PC-9 (cell line): Measurements from ENCODE around the gene ZBTB34. TPM values are rescaled to one million over a fixed set of nuclear protein-coding genes. Genes with fewer than 3 reads are reported as not detected.

ENCODE experiments used
- BruUV-seq: library from RNA; stranded (reverse); fragments of 400-500 nt; replicated peaks from 2 replicates; lab custom pipeline; 2021; lab: Mats Ljungman, UMichigan
- CTCF ChIA-PET: fragments of 300-600 bp; sonication (Branson Sonifier 250); formaldehyde crosslinking; loops from one replicate; lab custom pipeline; 2022; ENCODE audit warnings: antibody characterized with exemption; lab: Charles Lee
- POLR2A ChIA-PET: fragments of 300-600 bp; sonication (Branson Sonifier 250); formaldehyde crosslinking; loops from one replicate; lab custom pipeline; 2022; ENCODE audit warnings: antibody characterized with exemption; ENCODE audit not compliant: unreplicated experiment; lab: Charles Lee
- DNase-seq, 2 experiments: peaks; one replicate each; pipeline versions ENCODE4 v3.0.0 to v3.0.0-alpha.2; 2015 to 2022; ENCODE audit warnings: mixed read lengths in 1 of 2
- H2AFZ ChIP-seq: fragments of 200-600 bp; sonication (generic); 2 replicates; pipeline ENCODE4 v1.8.1; 2017; ENCODE audit warnings: antibody characterized with exemption
- H3F3A ChIP-seq: fragments of 200-600 bp; sonication (generic); 2 replicates; pipeline ENCODE4 v1.8.1; 2017; ENCODE audit warnings: antibody characterized with exemption, mild to moderate bottlenecking, low read depth; ENCODE audit not compliant: insufficient read depth
- H3K27ac ChIP-seq: fragments of 200-600 bp; sonication (generic); 2 replicates; pipeline ENCODE4 v1.6.1; 2016; ENCODE audit warnings: mixed run types
- H3K27me3 ChIP-seq: fragments of 200-600 bp; sonication (generic); 2 replicates; pipeline ENCODE4 v1.6.1; 2016; ENCODE audit warnings: low read depth, mixed run types; ENCODE audit not compliant: insufficient read depth
- H3K36me3 ChIP-seq: fragments of 200-600 bp; sonication (generic); 2 replicates; pipeline ENCODE4 v1.6.1; 2016; ENCODE audit warnings: low read depth, mixed run types
- H3K4me1 ChIP-seq: fragments of 200-600 bp; sonication (generic); replicated peaks from 2 replicates; pipeline ENCODE4 v1.6.1; 2016; ENCODE audit warnings: mixed run types; ENCODE audit not compliant: insufficient read depth
- H3K4me2 ChIP-seq: fragments of 200-600 bp; sonication (generic); 2 replicates; pipeline ENCODE4 v1.6.1; 2017; ENCODE audit warnings: mixed run types
- H3K4me3 ChIP-seq: fragments of 200-600 bp; sonication (generic); 2 replicates; pipeline ENCODE4 v1.6.1; 2016; ENCODE audit warnings: mixed run types
- H3K79me2 ChIP-seq: fragments of 200-600 bp; sonication (generic); 2 replicates; pipeline ENCODE4 v1.6.1; 2017; ENCODE audit warnings: low read depth, mixed run types
- H3K9me2 ChIP-seq: fragments of 200-600 bp; sonication (generic); 2 replicates; pipeline ENCODE4 v1.8.1; 2017; ENCODE audit warnings: mild to moderate bottlenecking; ENCODE audit not compliant: insufficient read depth
- H3K9me3 ChIP-seq: fragments of 200-600 bp; sonication (generic); 2 replicates; pipeline ENCODE4 v1.8.1; 2016; ENCODE audit warnings: low read depth; ENCODE audit not compliant: insufficient read depth
- H4K20me1 ChIP-seq: fragments of 200-600 bp; sonication (generic); 2 replicates; pipeline ENCODE4 v1.8.1; 2017; ENCODE audit not compliant: insufficient read depth
- EZH2 ChIP-seq: fragments of 200-600 bp; sonication (generic); IDR thresholded peaks from 2 replicates; pipeline ENCODE4 v1.8.0; 2017; ENCODE audit warnings: antibody characterized with exemption, low read depth
- intact Hi-C: fragments of 100-400 bp; cut with micrococcal nuclease; formaldehyde crosslinking; loops from one replicate; pipeline ENCODE4 v1.10.0; 2022; ENCODE audit not compliant: unreplicated experiment
- total RNA-seq: library from RNA; stranded (reverse); gene quantifications from 2 replicates; pipeline ENCODE4 v1.2.3, GENCODE V29; 2021
- TF ChIP-seq, protein P1 (sequence below): fragments of 200-600 bp; sonication (generic); conservative IDR thresholded peaks from 2 replicates; pipeline ENCODE4 v1.6.1; 2017; ENCODE audit warnings: mixed run types, antibody characterized with exemption, mild to moderate bottlenecking, moderate library complexity

Gene ZBTB34
- total RNA-seq, 1 experiment from 2014 or later: 9.0 TPM

DNA sequence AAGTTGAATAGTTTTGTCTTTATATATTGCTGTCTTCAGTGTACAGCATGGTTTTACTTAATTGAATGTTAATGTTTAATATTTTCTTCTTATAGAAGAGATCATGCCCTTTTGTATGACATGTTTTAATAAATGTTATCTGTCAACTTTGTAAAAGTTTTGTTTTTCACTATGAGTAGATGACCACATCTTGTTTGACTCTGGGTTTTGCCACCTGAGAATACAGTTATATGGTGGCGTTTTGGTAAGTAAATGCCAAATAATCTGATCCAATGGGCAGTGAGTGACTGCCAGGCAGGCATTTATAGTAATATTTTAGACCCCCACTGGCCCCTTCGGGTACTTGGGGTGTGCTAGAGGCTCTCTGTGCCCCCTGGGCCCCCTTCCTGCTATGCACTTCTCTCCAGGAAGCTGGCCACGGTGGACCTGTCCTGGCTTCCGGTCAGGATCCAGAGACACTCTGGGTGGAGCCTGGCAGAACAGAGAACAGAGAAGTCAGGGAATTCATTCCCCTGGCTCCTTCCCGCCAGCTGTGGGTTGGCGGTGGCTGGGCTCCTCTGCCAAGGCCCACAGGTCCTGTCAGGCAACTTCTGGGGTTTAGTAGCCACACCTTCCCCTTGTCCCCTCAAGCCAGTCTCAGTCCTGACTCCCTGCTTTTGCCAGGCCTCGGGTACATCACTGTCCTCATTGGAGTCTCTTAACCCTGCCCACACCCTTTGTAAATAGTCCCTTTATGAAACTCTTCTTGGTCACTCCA, 22.2 kb upstream of the ZBTB34 start:
- ChIA-PET CTCF (no interaction called here), POLR2A (no interaction called here)
- Histone ChIP-seq H3K4me3 (no peak overlapping the region), H3K4me1 (no peaks in the 10 kb centered on the region; the same call in 1 of the 2 replicates), H3K9me2 (no peaks in the 10 kb centered on the region), H4K20me1 (peaks cover 5% of the 10 kb centered on the region), H3K36me3 (peaks cover 7% of the 10 kb centered on the region; the same call in 1 of the 2 replicates), H3K27me3 (no peaks in the 10 kb centered on the region), H2AFZ (no peak overlapping the region), H3F3A (no peaks in the 10 kb centered on the region), H3K4me2 (no peak overlapping the region), H3K9me3 (no peaks in the 10 kb centered on the region), H3K79me2 (no peaks in the 10 kb centered on the region), H3K27ac (no peak overlapping the region)
- intact Hi-C loops: no loop called here
- TF ChIP-seq, protein P1, sequence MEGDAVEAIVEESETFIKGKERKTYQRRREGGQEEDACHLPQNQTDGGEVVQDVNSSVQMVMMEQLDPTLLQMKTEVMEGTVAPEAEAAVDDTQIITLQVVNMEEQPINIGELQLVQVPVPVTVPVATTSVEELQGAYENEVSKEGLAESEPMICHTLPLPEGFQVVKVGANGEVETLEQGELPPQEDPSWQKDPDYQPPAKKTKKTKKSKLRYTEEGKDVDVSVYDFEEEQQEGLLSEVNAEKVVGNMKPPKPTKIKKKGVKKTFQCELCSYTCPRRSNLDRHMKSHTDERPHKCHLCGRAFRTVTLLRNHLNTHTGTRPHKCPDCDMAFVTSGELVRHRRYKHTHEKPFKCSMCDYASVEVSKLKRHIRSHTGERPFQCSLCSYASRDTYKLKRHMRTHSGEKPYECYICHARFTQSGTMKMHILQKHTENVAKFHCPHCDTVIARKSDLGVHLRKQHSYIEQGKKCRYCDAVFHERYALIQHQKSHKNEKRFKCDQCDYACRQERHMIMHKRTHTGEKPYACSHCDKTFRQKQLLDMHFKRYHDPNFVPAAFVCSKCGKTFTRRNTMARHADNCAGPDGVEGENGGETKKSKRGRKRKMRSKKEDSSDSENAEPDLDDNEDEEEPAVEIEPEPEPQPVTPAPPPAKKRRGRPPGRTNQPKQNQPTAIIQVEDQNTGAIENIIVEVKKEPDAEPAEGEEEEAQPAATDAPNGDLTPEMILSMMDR: no peak
- TF ChIP-seq EZH2: no peak
- BruUV-seq: no TSS peak
- no peak for DNase-seq

DNA sequence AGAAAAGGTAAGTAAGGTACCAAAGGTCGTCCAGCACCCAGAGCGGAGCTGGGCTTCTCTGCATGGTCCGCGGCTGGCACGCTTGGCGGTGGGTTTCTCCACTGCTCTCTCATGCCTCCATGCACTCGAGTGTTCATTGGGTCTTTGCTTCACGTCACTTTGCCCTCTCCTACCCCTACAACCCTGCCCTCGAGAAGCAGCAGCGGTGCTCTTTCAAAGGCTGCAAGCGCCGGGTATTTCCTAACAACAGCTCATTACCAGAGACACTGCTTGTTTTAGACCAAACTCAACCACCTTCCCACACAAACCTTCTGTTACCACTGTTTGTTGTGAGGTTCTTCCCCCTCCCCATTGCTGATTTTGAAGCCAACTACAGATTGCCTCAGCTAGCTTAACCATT, 21.5 kb upstream of the ZBTB34 start:
- no peaks in the 10 kb centered on the region for H3K27me3 ChIP-seq
- no peaks in the 10 kb centered on the region for H3K79me2 ChIP-seq
- ChIA-PET CTCF (no interaction called here), POLR2A (no interaction called here)
- no peaks in the 10 kb centered on the region for H3K9me3 ChIP-seq
- peaks cover 5% of the 10 kb centered on the region for H4K20me1 ChIP-seq
- no peaks in the 10 kb centered on the region for H3F3A ChIP-seq
- intact Hi-C loops: no loop called here
- H3K27ac ChIP-seq: no peak overlapping the region
- DNase-seq: no peak
- H3K36me3 ChIP-seq: peaks cover 3% of the 10 kb centered on the region; the same call in 1 of the 2 replicates
- no TSS peak for BruUV-seq
- no peak overlapping the region for H3K4me3 ChIP-seq
- no peak overlapping the region for H3K4me2 ChIP-seq
- no peaks in the 10 kb centered on the region; the same call in 1 of the 2 replicates for H3K4me1 ChIP-seq
- H2AFZ ChIP-seq: no peak overlapping the region
- H3K9me2 ChIP-seq: no peaks in the 10 kb centered on the region
- TF ChIP-seq, protein P1: no peak
- TF ChIP-seq EZH2: no peak

DNA sequence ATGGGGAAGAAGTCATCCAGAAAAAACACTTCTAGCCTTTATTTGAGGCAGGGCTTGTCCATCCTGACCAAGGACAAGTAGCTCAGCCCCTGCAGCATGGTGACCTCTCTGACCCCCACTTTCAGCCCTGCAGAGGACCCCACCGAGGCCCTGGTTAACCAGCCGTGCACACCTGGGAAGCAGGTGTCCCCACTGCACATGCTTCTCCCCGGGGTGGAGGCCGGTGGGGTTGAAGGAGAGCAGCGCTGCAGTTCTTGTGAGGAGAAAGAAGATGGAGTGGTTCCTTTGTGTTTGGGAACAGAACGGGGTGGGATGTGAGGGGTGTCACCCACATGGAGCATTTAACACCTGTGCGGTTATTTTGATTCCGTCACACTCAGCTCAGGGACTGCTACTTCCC, 21.1 kb upstream of the ZBTB34 start:
- Histone ChIP-seq H3F3A (no peaks in the 10 kb centered on the region), H3K9me3 (no peaks in the 10 kb centered on the region), H3K4me1 (no peaks in the 10 kb centered on the region; the same call in 1 of the 2 replicates), H3K4me3 (no peak overlapping the region), H3K9me2 (no peaks in the 10 kb centered on the region), H3K27me3 (no peaks in the 10 kb centered on the region), H2AFZ (no peak overlapping the region), H3K79me2 (no peaks in the 10 kb centered on the region), H3K4me2 (no peak overlapping the region), H3K27ac (no peak overlapping the region), H4K20me1 (peaks cover 5% of the 10 kb centered on the region), H3K36me3 (0 out of 2 replicates have a peak, but pooled peaks cover 3% of the 10 kb centered on the region)
- CTCF ChIA-PET: no interaction called here
- intact Hi-C loops: no loop called here
- no peak for DNase-seq
- TF ChIP-seq EZH2: no peak
- TF ChIP-seq, protein P1: no peak
- POLR2A ChIA-PET: interaction anchor here (0.7 kb wide), 1 partner anchor 10 kb away, joined by 7 read pairs; no protein-coding TSS in a partner anchor
- BruUV-seq: no TSS peak
